Measurements from ENCODE around the gene DST.
A peak's percentile ranks its signal among the peaks of the same experiment; 100 is the strongest.

DST gene

GRCh38 chr6:56595490-56596122 is 47.1 kb downstream of the DST start:
- Histone ChIP-seq H3K9me2 (replicated peaks; ENCODE audit: insufficient read depth, low read length) (no peaks in the 10 kb centered on the region), H3K27ac (ENCODE audit: low read length) (peak overlapping the region; percentile 83; the same call in 1 of the 2 replicates), H3K4me1 (ENCODE audit: low read length) (peaks cover 18% of the 10 kb centered on the region), H3K4me2 (ENCODE audit: low read depth, low read length) (no peak overlapping the region), H3K27me3 (replicated peaks; ENCODE audit: insufficient read depth, low read length) (no peaks in the 10 kb centered on the region), H3K9me3 (replicated peaks; ENCODE audit: insufficient read depth, low read length) (no peaks in the 10 kb centered on the region), H2AFZ (ENCODE audit: low read length) (no peak overlapping the region), H3K9ac (ENCODE audit: low read length) (no peak overlapping the region), H3K79me2 (ENCODE audit: low read length) (0 out of 2 replicates have a peak, but pooled peaks cover 4% of the 10 kb centered on the region), H4K20me1 (ENCODE audit: insufficient read depth, low read length) (no peaks in the 10 kb centered on the region), H3F3A (ENCODE audit: insufficient read depth, low read length) (peaks cover 22% of the 10 kb centered on the region), H3K4me3 (ENCODE audit: low read length) (no peak overlapping the region), H3K36me3 (replicated peaks; ENCODE audit: insufficient read depth, low read length) (no peaks in the 10 kb centered on the region)
- peak; percentile 72 for DNase-seq
- TF ChIP-seq EZH2phosphoT487 (IDR thresholded peaks at IDR 0.05; ENCODE audit: low read length) (no peak), CTCF (IDR thresholded peaks at IDR 0.05; ENCODE audit: low read length) (peak; percentile 63), EZH2 (optimal IDR thresholded peaks at IDR 0.05; ENCODE audit: low read depth, low read length) (no peak)

GRCh38 chr6:56594699-56595098 is 48.0 kb downstream of the DST start:
- TF ChIP-seq EZH2phosphoT487 (IDR thresholded peaks at IDR 0.05; ENCODE audit: low read length) = no peak
- no peak for TF ChIP-seq CTCF (IDR thresholded peaks at IDR 0.05; ENCODE audit: low read length)
- no peak for TF ChIP-seq EZH2 (optimal IDR thresholded peaks at IDR 0.05; ENCODE audit: low read depth, low read length)
- 0 out of 2 replicates have a peak, but pooled peaks cover 4% of the 10 kb centered on the region for H3K79me2 ChIP-seq (ENCODE audit: low read length)
- no peaks in the 10 kb centered on the region for H4K20me1 ChIP-seq (ENCODE audit: insufficient read depth, low read length)
- H3K9ac ChIP-seq (ENCODE audit: low read length) = peak overlapping the region; percentile 17; the same call in 1 of the 2 replicates
- H3K27ac ChIP-seq (ENCODE audit: low read length) = peak overlapping the region; percentile 83; the same call in 1 of the 2 replicates
- no peak overlapping the region for H2AFZ ChIP-seq (ENCODE audit: low read length)
- peaks cover 22% of the 10 kb centered on the region for H3F3A ChIP-seq (ENCODE audit: insufficient read depth, low read length)
- peaks cover 18% of the 10 kb centered on the region for H3K4me1 ChIP-seq (ENCODE audit: low read length)
- no peak overlapping the region for H3K4me3 ChIP-seq (ENCODE audit: low read length)
- no peaks in the 10 kb centered on the region for H3K9me3 ChIP-seq (replicated peaks; ENCODE audit: insufficient read depth, low read length)
- H3K4me2 ChIP-seq (ENCODE audit: low read depth, low read length) = peak overlapping the region; percentile 68; the same call in 1 of the 2 replicates
- no peaks in the 10 kb centered on the region for H3K36me3 ChIP-seq (replicated peaks; ENCODE audit: insufficient read depth, low read length)
- peak; percentile 69 for DNase-seq
- no peaks in the 10 kb centered on the region for H3K27me3 ChIP-seq (replicated peaks; ENCODE audit: insufficient read depth, low read length)
- no peaks in the 10 kb centered on the region for H3K9me2 ChIP-seq (replicated peaks; ENCODE audit: insufficient read depth, low read length)

- Histone ChIP-seq H3F3A (ENCODE audit: insufficient read depth, low read length) (peaks cover 22% of the 10 kb centered on the region), H3K27ac (ENCODE audit: low read length) (peak overlapping the region; percentile 83), H3K4me3 (ENCODE audit: low read length) (peak overlapping the region; percentile 44; the same call in 1 of the 2 replicates), H3K9me2 (replicated peaks; ENCODE audit: insufficient read depth, low read length) (no peaks in the 10 kb centered on the region), H3K9ac (ENCODE audit: low read length) (peak overlapping the region; percentile 44; the same call in 1 of the 2 replicates), H4K20me1 (ENCODE audit: insufficient read depth, low read length) (no peaks in the 10 kb centered on the region), H3K9me3 (replicated peaks; ENCODE audit: insufficient read depth, low read length) (no peaks in the 10 kb centered on the region), H3K36me3 (replicated peaks; ENCODE audit: insufficient read depth, low read length) (no peaks in the 10 kb centered on the region), H3K27me3 (replicated peaks; ENCODE audit: insufficient read depth, low read length) (no peaks in the 10 kb centered on the region), H3K79me2 (ENCODE audit: low read length) (0 out of 2 replicates have a peak, but pooled peaks cover 4% of the 10 kb centered on the region), H3K4me1 (ENCODE audit: low read length) (peaks cover 18% of the 10 kb centered on the region), H2AFZ (ENCODE audit: low read length) (no peak overlapping the region; the same call in none of the 2 replicates), H3K4me2 (ENCODE audit: low read depth, low read length) (peak overlapping the region; percentile 68)
- peak; percentile 89 for DNase-seq
- no peak for TF ChIP-seq EZH2 (optimal IDR thresholded peaks at IDR 0.05; ENCODE audit: low read depth, low read length)
- no peak for TF ChIP-seq CTCF (IDR thresholded peaks at IDR 0.05; ENCODE audit: low read length)
- no peak for TF ChIP-seq EZH2phosphoT487 (IDR thresholded peaks at IDR 0.05; ENCODE audit: low read length)
Measured at GRCh38 chr6:56593801-56594318, 48.8 kb downstream of the DST start.
